Stimulated activated CD8-positive, alpha-beta memory T cell treated with anti-CD3 and anti-CD28 coated beads, Interleukin-15, amount 100 ng/mL, for 1 hour (primary cell): ENCODE results near the gene CHST13.

Experiments
- DNase-seq: peaks from one replicate; pipeline ENCODE4 v3.0.0-alpha.2; 2020; ENCODE audit warnings: low read depth

CHST13 gene

DNA sequence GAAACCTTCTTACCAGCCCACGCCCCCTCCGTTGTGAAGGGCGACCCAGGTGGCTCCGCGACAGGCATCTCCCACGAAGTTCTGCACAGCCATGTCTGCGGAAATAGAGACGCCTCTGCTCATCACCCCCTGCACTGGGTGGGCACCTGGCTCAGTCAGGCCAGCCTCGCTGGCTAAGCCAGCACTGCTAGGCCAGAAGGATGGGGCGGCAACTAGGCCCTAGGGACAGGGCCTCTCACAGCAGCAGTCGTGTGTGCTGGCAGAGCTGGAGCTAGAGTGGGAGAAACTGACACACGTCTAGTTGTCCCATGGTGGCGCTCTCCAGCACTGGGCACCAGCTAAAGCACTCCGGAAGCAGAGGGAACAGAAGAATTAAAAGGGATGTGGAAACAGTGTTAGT lies 35.8 kb upstream of the CHST13 start:
- no peak for DNase-seq

GRCh38 chr3:126488886-126489569 lies 34.9 kb upstream of the CHST13 start:
- DNase-seq, result no peak

DNA sequence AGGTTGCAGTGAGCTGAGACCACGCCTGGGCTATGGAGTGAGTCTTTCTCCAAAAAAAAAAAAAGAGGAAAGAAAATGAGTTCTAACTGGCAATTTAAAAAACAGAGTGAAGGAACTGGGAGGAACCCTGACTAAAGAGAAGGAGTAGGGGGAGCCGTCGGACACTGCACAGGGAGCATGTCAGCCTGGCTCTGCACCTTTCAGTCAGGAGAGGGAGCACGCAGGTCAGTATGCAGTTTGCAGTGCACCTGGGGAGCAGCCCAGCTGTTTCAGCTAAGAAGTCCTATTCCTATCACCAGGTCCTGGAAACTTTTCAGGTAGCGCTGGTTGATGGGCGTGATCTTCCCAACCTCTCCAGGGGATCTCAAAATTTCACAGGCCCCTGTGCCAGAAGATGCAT lies 33.3 kb upstream of the CHST13 start:
- no peak for DNase-seq

DNA sequence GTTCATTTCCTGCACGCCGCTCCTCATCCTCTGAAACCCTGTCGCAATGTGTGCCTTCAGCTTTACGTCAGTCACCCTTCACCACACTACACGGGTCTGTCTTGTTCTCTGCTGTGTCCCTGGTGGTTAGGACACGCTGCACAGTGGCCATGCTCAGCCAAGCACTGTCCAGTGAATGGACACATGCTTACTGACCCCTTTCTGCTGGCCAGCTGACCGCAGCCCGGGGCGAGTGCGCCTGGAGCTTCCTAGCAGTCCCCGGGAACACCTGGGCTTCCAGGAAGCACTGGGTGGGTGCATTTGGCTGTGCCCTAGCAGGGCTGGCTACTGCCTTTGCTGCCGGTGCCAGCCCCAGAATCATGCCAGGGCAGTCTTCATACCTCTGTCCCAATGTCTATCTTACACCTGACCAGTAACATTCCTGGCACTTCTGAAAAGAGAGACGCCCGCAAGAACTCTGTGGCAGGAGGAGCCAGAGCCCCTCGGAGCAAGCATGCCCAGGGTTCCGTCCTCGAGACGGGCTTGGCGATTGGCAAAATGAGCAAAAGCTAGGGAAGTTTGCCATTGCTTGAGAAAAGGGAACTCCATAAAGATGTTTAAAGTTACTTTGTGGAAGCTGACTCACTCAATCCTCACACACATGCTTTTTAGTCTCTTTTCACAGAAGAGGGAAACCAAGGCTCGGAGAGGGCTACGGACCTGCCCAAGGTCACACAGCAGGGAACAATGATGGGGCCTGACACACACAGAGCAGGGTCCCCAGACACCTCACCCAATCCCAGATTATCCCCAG lies 32.5 kb upstream of the CHST13 start:
- DNase-seq, result no peak

GRCh38 chr3:126493051-126493450 lies 30.9 kb upstream of the CHST13 start:
- DNase-seq, result no peak

DNA sequence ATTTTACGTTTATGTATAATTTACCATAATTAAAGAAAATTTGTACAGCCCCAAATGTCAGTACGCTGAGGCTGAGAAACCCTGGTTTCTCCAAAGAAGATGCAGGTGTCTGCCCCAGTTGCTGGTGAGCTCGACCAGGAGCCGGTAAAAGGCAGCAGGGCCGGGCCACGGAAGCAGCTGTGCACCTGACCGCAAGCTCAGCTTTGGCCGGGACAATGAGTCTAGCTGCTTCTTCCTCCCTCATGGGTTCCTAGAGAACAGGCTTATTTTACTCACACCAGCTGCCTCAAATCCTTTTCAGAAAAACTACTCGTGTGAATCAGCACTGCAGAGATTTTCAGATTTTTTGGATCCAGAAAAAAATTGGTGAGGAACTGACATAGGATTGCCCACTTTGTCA lies 30.2 kb upstream of the CHST13 start:
- DNase-seq, result no peak

GRCh38 chr3:126494204-126494969 lies 29.6 kb upstream of the CHST13 start:
- DNase-seq, result no peak

- no peak for DNase-seq
Measured at GRCh38 chr3:126494970-126495230, 29.1 kb upstream of the CHST13 start.

GRCh38 chr3:126495786-126496185 lies 28.2 kb upstream of the CHST13 start:
- no peak for DNase-seq

- DNase-seq, result no peak
Measured at GRCh38 chr3:126496894-126497850, 26.8 kb upstream of the CHST13 start.

- DNase-seq, result no peak
Measured at GRCh38 chr3:126497956-126498355, 26.0 kb upstream of the CHST13 start.

GRCh38 chr3:126498461-126498860 lies 25.5 kb upstream of the CHST13 start:
- no peak for DNase-seq

DNA sequence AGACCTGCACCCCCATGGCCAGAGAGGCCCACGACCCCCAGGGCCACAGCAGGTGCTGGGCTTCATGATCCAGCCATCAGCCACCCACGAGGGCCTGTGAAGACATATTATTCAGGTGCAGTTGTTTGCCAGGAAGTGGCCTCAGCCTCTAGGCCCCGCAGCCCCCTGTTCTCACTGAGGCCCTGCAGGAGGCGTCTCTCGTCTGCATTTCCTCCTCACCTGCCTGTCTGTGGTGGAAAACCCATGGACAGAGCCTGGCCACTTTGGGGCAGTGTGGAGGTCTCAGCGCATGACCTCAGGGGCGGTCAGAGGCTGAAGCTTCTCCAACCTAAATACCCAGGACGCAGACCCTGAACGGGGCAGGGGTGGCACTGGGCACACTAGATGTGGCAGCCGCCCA lies 25.0 kb upstream of the CHST13 start:
- DNase-seq, result no peak

- DNase-seq, result no peak
Measured at GRCh38 chr3:126499401-126499800, 24.6 kb upstream of the CHST13 start.

DNA sequence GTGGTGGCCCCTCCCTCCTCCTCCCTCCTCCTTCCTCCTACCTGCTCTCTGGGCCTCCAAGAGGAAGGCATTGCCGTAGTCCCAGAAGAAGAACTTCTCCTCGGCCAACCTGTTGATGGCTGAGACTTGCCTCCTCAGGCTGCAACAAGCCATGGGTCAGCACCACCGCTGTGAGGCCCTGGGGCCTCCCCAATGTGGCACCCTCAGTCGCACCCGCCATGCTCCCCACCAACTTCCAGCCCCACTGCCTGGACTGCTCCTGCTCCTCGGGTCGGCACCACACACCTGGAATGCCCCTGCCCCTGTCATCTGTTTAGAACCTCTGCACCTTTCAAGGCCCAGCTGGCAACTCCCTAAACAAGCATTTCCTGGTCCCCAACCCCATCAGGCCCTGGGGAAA lies 23.9 kb upstream of the CHST13 start:
- DNase-seq, result no peak

DNA sequence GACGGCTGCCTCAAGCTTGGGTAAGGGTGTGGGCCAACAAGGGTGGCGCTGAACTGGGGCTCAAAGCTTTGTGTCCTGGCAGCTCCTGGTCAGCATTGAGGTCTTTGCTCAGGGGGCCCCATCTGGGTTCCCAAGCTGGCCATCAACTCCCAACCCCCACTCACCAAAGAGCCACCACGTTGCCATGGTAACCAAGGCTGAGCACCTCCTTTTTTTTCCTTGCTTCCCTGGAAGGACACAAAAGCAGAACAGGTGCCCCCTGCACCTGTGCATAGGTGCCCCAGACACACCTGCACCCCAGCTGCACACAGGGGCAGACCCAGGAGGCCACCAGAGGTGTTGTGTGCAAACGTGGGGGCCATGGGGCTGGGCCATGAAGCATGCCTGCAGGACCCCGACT lies 22.9 kb upstream of the CHST13 start:
- DNase-seq, result no peak

- no peak for DNase-seq
Measured at GRCh38 chr3:126501736-126502135, 22.2 kb upstream of the CHST13 start.

- DNase-seq, result no peak
Measured at GRCh38 chr3:126502656-126503055, 21.3 kb upstream of the CHST13 start.

GRCh38 chr3:126503701-126504100 lies 20.3 kb upstream of the CHST13 start:
- no peak for DNase-seq

GRCh38 chr3:126507886-126508285 lies 16.1 kb upstream of the CHST13 start:
- no peak for DNase-seq

DNA sequence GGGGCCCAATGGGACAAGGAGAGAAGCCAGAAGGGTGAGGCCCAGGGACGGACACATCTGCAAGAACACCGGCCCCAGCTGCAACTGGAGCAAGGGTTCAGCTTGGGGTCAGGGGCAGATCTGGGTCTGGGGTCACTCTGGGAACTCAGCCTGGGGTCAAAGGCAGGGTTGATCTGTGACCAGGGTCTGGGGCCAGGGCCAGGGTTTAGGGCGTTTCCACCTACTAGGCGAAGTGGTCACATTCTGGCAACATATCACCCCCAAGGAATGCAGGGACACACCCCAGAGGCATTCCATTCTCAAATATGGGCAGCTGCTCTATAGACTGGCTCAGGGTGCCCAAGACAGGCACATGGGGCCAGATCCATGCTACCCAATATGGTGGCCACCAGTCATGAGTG lies 15.4 kb upstream of the CHST13 start:
- DNase-seq, result no peak
